CD14-positive monocyte (primary cell): ENCODE data around the gene VPS26C. TPM values are rescaled to one million over a fixed set of nuclear protein-coding genes. Genes with fewer than 3 reads are reported as not detected.
A peak's percentile ranks its signal among the peaks of the same experiment; 100 is the strongest.

Source experiments
- DNase-seq, 3 donors: peaks; one replicate each; pipeline ENCODE4 v3.0.0-alpha.2; 2011 to 2022
- H2AFZ ChIP-seq: 2 replicates; pipeline ENCODE4 v1.6.0; 2012; ENCODE audit warnings: mild to moderate bottlenecking, low read depth, low read length, inconsistent platforms; ENCODE audit not compliant: insufficient read depth, poor library complexity, severe bottlenecking
- H3K27ac ChIP-seq, 2 donors: 1 replicate in 1 of 2; 2 replicates in 1 of 2; pipeline ENCODE4 v1.5.1; 2012 to 2013; ENCODE audit warnings: low read length in 2 of 2, control low read depth in 1 of 2, inconsistent platforms in 1 of 2, low read depth in 1 of 2, mild to moderate bottlenecking in 1 of 2
- H3K27me3 ChIP-seq, 2 donors: one replicate each; pipeline versions ENCODE4 v1.6.0 to v1.6.1; 2011 to 2013; ENCODE audit warnings: low read length in 2 of 2; ENCODE audit not compliant: control insufficient read depth in 2 of 2, insufficient read depth in 2 of 2
- H3K36me3 ChIP-seq, 2 donors: replicated peaks in 1 of 2; 1 replicate in 1 of 2; 2 replicates in 1 of 2; pipeline versions ENCODE4 v1.5.1 to v1.6.1; 2012 to 2013; ENCODE audit warnings: low read length in 2 of 2, control low read depth in 1 of 2, inconsistent platforms in 1 of 2, mild to moderate bottlenecking in 1 of 2; ENCODE audit not compliant: insufficient read depth in 2 of 2, control insufficient read depth in 1 of 2
- H3K4me1 ChIP-seq, 2 donors: 1 replicate in 1 of 2; 2 replicates in 1 of 2; pipeline versions ENCODE4 v1.5.1 to v1.6.1; 2012 to 2013; ENCODE audit warnings: low read length in 2 of 2, control low read depth in 1 of 2, inconsistent platforms in 1 of 2, mild to moderate bottlenecking in 1 of 2, moderate library complexity in 1 of 2; ENCODE audit not compliant: insufficient read depth in 2 of 2, control insufficient read depth in 1 of 2
- H3K4me2 ChIP-seq: replicated peaks from 2 replicates; pipeline ENCODE3; 2012; ENCODE audit warnings: low read length, moderate library complexity, mild to moderate bottlenecking; ENCODE audit not compliant: poor library complexity, severe bottlenecking; ENCODE audit errors: extremely low read depth
- H3K4me3 ChIP-seq, 3 experiments: fragments of 200-600 bp in 1 of 3; sonication (generic) in 1 of 3; replicated peaks in 1 of 3; 1 replicate in 2 of 3; 2 replicates in 1 of 3; pipeline ENCODE4 v1.5.1; 2011 to 2013; ENCODE audit warnings: low read length in 3 of 3, mild to moderate bottlenecking in 3 of 3, control low read depth in 2 of 3, low read depth in 2 of 3, inconsistent platforms in 1 of 3, moderate library complexity in 1 of 3
- H3K79me2 ChIP-seq: 2 replicates; pipeline ENCODE4 v1.6.0; 2012; ENCODE audit warnings: mild to moderate bottlenecking, control low read depth, inconsistent platforms, low read length, moderate library complexity; ENCODE audit not compliant: insufficient read depth
- H3K9ac ChIP-seq: 2 replicates; pipeline ENCODE4 v1.6.0; 2017; ENCODE audit warnings: low read length, mild to moderate bottlenecking; ENCODE audit not compliant: insufficient read depth, poor library complexity, severe bottlenecking
- H3K9me3 ChIP-seq, 2 donors: replicated peaks in 1 of 2; 1 replicate in 1 of 2; 2 replicates in 1 of 2; pipeline versions ENCODE4 v1.5.1 to v1.6.1; 2012 to 2013; ENCODE audit warnings: low read length in 2 of 2, control low read depth in 1 of 2; ENCODE audit not compliant: control insufficient read depth in 1 of 2, insufficient read depth in 1 of 2
- H4K20me1 ChIP-seq: 2 replicates; pipeline ENCODE4 v1.6.0; 2012; ENCODE audit warnings: mild to moderate bottlenecking, low read length, control low read depth, moderate library complexity; ENCODE audit not compliant: insufficient read depth
- H3K27ac Mint-ChIP-seq, 7 donors: one replicate each; pipeline ENCODE4 v1.8.0; 2020; ENCODE audit warnings: mild to moderate bottlenecking in 7 of 7, mixed read lengths in 7 of 7, moderate library complexity in 6 of 7, inconsistent platforms in 2 of 7
- H3K27me3 Mint-ChIP-seq, 3 donors: one replicate each; pipeline ENCODE4 v1.8.0; 2021 to 2022; ENCODE audit warnings: low read depth in 3 of 3, mild to moderate bottlenecking in 3 of 3, mixed read lengths in 3 of 3, moderate library complexity in 3 of 3, inconsistent platforms in 1 of 3
- H3K36me3 Mint-ChIP-seq, 2 donors: one replicate each; pipeline ENCODE4 v1.8.0; 2020; ENCODE audit warnings: mixed read lengths in 2 of 2, inconsistent platforms in 1 of 2, mild to moderate bottlenecking in 1 of 2
- H3K4me1 Mint-ChIP-seq: one replicate; pipeline ENCODE4 v1.8.0; 2020; ENCODE audit warnings: mild to moderate bottlenecking, mixed read lengths
- H3K4me3 Mint-ChIP-seq, 2 donors: one replicate each; pipeline ENCODE4 v1.8.0; 2020; ENCODE audit warnings: mild to moderate bottlenecking in 2 of 2, mixed read lengths in 2 of 2, moderate library complexity in 1 of 2
- H3K9me3 Mint-ChIP-seq, 7 donors: one replicate each; pipeline ENCODE4 v1.8.0; 2020 to 2022; ENCODE audit warnings: mixed read lengths in 7 of 7, mild to moderate bottlenecking in 6 of 7, moderate library complexity in 6 of 7, inconsistent platforms in 2 of 7
- WGBS: methylation state at CpG from one replicate; pipeline ENCODE4 v1.1.5; 2013; ENCODE audit warnings: missing lambda C conversion rate; ENCODE audit not compliant: insufficient coverage; 5-methylcytosine and 5-hydroxymethylcytosine counted together
- intact Hi-C, 2 donors: fragments of 100-400 bp; cut with micrococcal nuclease; formaldehyde crosslinking; loops; one replicate each; pipeline versions ENCODE4 v1.15.0 to v1.15.1; 2023
- polyA plus RNA-seq, 3 donors: library from polyadenylated mRNA; depleted of rRNA in 1 of 3; unstranded in 2 of 3; stranded (reverse) in 1 of 3; fragments of 300-500 nt in 2 of 3; fragments of >200 nt in 1 of 3; fragmentation: Illumina TruSeq in 2 of 3; gene quantifications; 1 replicate in 2 of 3; 2 replicates in 1 of 3; pipeline ENCODE4 v1.2.3, GENCODE V29; 2012 to 2021
- TF ChIP-seq, protein P1 (sequence below): fragments of 200-600 bp; IDR thresholded peaks from one replicate; pipeline ENCODE4 v1.8.0; 2022; ENCODE audit warnings: antibody characterized with exemption, mild to moderate bottlenecking

Gene VPS26C
- polyA plus RNA-seq, 3 donors: 45.4 to 75.4 (median 69.3) TPM

DNA sequence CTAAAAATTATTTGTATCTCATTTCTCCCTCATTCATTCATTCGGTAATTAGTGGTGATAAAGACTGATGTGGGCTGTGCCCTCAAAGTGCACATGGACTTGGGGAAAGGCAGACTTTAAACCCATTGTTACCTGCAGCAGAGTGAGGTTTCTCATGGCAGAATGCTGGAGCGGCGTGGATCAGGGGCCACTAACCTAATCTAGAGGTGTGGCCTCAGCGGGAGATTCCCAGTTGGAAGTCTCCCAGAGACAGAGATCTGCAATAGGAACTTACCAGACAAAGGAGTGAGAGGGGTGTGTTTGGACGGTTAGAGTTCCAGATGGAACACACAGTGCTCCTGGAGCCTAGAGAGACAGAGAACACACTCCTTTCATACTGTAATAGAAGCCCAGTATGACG is 73.5 kb downstream of the VPS26C start:
- no peak for DNase-seq
- no peaks in the 10 kb centered on the region for H3K4me1 ChIP-seq
- 100% methylated on average over 1 of the region's 6 CpGs for WGBS
- H3K4me2 ChIP-seq: no peak overlapping the region
- H3K4me3 ChIP-seq: no peak overlapping the region
- Mint-ChIP-seq H3K9me3 (no peaks in the 10 kb centered on the region), H3K27me3 (no peaks in the 10 kb centered on the region), H3K4me1 (peaks cover 4% of the 10 kb centered on the region), H3K4me3 (no peak overlapping the region), H3K36me3 (peaks cover 75 to 88% of the 10 kb centered on the region in 2 donors), H3K27ac (peak overlapping the region in 1 of 7 donors; percentile 34)
- H4K20me1 ChIP-seq: no peaks in the 10 kb centered on the region
- no peak overlapping the region for H2AFZ ChIP-seq
- TF ChIP-seq, protein P1, sequence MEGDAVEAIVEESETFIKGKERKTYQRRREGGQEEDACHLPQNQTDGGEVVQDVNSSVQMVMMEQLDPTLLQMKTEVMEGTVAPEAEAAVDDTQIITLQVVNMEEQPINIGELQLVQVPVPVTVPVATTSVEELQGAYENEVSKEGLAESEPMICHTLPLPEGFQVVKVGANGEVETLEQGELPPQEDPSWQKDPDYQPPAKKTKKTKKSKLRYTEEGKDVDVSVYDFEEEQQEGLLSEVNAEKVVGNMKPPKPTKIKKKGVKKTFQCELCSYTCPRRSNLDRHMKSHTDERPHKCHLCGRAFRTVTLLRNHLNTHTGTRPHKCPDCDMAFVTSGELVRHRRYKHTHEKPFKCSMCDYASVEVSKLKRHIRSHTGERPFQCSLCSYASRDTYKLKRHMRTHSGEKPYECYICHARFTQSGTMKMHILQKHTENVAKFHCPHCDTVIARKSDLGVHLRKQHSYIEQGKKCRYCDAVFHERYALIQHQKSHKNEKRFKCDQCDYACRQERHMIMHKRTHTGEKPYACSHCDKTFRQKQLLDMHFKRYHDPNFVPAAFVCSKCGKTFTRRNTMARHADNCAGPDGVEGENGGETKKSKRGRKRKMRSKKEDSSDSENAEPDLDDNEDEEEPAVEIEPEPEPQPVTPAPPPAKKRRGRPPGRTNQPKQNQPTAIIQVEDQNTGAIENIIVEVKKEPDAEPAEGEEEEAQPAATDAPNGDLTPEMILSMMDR: no peak
- H3K27ac ChIP-seq: no peak overlapping the region
- H3K9me3 ChIP-seq: no peaks in the 10 kb centered on the region
- no peak overlapping the region for H3K9ac ChIP-seq
- H3K79me2 ChIP-seq: no peaks in the 10 kb centered on the region
- intact Hi-C loops: no loop called here
- H3K27me3 ChIP-seq: no peaks in the 10 kb centered on the region
- H3K36me3 ChIP-seq: peaks cover 53 to 94% of the 10 kb centered on the region in 2 donors

DNA sequence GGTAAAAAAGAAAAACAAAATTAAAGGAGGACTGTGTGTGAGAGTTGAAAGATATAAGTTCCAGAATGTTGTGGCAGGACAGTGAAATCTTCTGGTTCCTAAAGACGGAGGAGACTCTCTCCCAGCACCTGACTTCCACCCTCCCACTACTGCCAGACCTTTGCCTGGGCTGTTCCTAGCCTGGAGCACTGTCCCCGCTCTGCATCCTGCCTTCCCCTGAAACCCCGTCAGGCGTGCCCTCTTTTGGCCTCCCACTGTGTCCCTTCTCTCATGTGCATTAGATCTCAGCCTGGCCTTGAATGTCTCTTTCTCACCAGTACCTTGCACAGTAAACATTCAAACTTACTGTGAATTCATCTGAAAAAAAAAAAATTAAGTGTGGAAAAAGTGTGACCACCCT is 74.1 kb downstream of the VPS26C start:
- DNase-seq: no peak
- 67% methylated on average over 3 of the region's 4 CpGs for WGBS
- peaks cover 3% of the 10 kb centered on the region for H3K4me1 Mint-ChIP-seq
- Histone ChIP-seq H3K27me3 (no peaks in the 10 kb centered on the region), H3K4me2 (no peak overlapping the region), H3K79me2 (no peaks in the 10 kb centered on the region), H3K4me1 (no peaks in the 10 kb centered on the region), H3K4me3 (no peak overlapping the region), H3K36me3 (peaks cover 52 to 92% of the 10 kb centered on the region in 2 donors), H3K27ac (no peak overlapping the region), H3K9ac (no peak overlapping the region), H3K9me3 (no peaks in the 10 kb centered on the region), H4K20me1 (no peaks in the 10 kb centered on the region), H2AFZ (no peak overlapping the region)
- no peaks in the 10 kb centered on the region for H3K9me3 Mint-ChIP-seq
- H3K36me3 Mint-ChIP-seq: peaks cover 74 to 88% of the 10 kb centered on the region in 2 donors
- TF ChIP-seq, protein P1: no peak
- intact Hi-C loops: no loop called here
- no peak overlapping the region for H3K4me3 Mint-ChIP-seq
- peak overlapping the region in 2 of 7 donors; percentile 26 to 64 for H3K27ac Mint-ChIP-seq
- H3K27me3 Mint-ChIP-seq: no peaks in the 10 kb centered on the region
